Sigmoid colon (tissue), 7 donors: ENCODE data around the gene WASHC3. TPM values are rescaled to one million over a fixed set of nuclear protein-coding genes. Genes with fewer than 3 reads are reported as not detected.

ENCODE experiments used
- DNase-seq: peaks from one replicate; pipeline ENCODE4 v3.0.0-alpha.2; 2019
- H3K27ac ChIP-seq, 4 donors: fragments of 200-600 bp; sonication (generic); one replicate each; pipeline ENCODE4 v1.5.1; 2016 to 2019; ENCODE audit warnings: mild to moderate bottlenecking in 1 of 4
- H3K27me3 ChIP-seq, 3 donors: fragments of 200-600 bp; sonication (generic); one replicate each; pipeline ENCODE4 v1.5.1; 2019; ENCODE audit warnings: mild to moderate bottlenecking in 1 of 3
- H3K36me3 ChIP-seq, 4 donors: fragments of 200-600 bp; sonication (generic); one replicate each; pipeline ENCODE4 v1.5.1; 2016 to 2019
- H3K4me1 ChIP-seq, 4 donors: fragments of 200-600 bp; sonication (generic); one replicate each; pipeline ENCODE4 v1.5.1; 2017 to 2019
- H3K4me3 ChIP-seq, 4 donors: fragments of 200-600 bp; sonication (generic); one replicate each; pipeline ENCODE4 v1.5.1; 2017 to 2019; ENCODE audit warnings: mild to moderate bottlenecking in 2 of 4, moderate library complexity in 1 of 4
- H3K9me3 ChIP-seq, 4 donors: fragments of 200-600 bp in 3 of 4; sonication (generic) in 3 of 4; one replicate each; pipeline versions ENCODE4 v1.5.1 to v1.6.1; 2013 to 2019
- CTCF ChIP-seq, 4 experiments: fragments of 450-650 bp in 3 of 4; fragments of 200-600 bp in 1 of 4; IDR thresholded peaks; one replicate each; pipeline ENCODE4 v1.5.1; 2016 to 2019; ENCODE audit warnings: antibody characterized with exemption in 4 of 4, mild to moderate bottlenecking in 3 of 4, moderate library complexity in 2 of 4
- EP300 ChIP-seq, 4 donors: sonication (generic); formaldehyde crosslinking; IDR thresholded peaks; one replicate each; pipeline ENCODE4 v1.6.1; 2017; ENCODE audit warnings: antibody characterized with exemption in 4 of 4
- POLR2A ChIP-seq, 2 donors: fragments of 450-650 bp; IDR thresholded peaks; one replicate each; pipeline ENCODE4 v1.6.1; 2016; ENCODE audit warnings: antibody characterized with exemption in 2 of 2, mild to moderate bottlenecking in 2 of 2, moderate library complexity in 2 of 2
- POLR2AphosphoS5 ChIP-seq, 4 donors: sonication (generic); formaldehyde crosslinking; IDR thresholded peaks; one replicate each; pipeline ENCODE4 v1.6.1; 2017; ENCODE audit warnings: antibody characterized with exemption in 4 of 4
- WGBS, 2 donors: extraction: QIAGEN DNeasy Blood & Tissue Kit; methylation state at CpG; one replicate each; pipeline ENCODE4 v1.1.7; 2013; 5-methylcytosine and 5-hydroxymethylcytosine counted together
- intact Hi-C: fragments of 100-400 bp; cut with DNase I; formaldehyde crosslinking; loops from one replicate; pipeline ENCODE4 v1.15.1; 2023
- polyA plus RNA-seq, 3 donors: library from polyadenylated mRNA; stranded (reverse); fragments of 200-250 nt; gene quantifications; one replicate each; pipeline ENCODE4 v1.2.3, GENCODE V29; 2013
- total RNA-seq, 4 donors: library from RNA; depleted of rRNA; stranded (reverse); fragments of >200 nt; gene quantifications; one replicate each; pipeline ENCODE4 v1.1.0, GENCODE V29; 2016
- donor health status: healthy with polysubstance abuse.
- donor health status: Bipolar disorder and iron deficiency.
- donor health status: healthy.

The WASHC3 gene
- total and polyA plus RNA-seq, 7 donors = 45.0 to 115 (median 90.0) TPM

DNA sequence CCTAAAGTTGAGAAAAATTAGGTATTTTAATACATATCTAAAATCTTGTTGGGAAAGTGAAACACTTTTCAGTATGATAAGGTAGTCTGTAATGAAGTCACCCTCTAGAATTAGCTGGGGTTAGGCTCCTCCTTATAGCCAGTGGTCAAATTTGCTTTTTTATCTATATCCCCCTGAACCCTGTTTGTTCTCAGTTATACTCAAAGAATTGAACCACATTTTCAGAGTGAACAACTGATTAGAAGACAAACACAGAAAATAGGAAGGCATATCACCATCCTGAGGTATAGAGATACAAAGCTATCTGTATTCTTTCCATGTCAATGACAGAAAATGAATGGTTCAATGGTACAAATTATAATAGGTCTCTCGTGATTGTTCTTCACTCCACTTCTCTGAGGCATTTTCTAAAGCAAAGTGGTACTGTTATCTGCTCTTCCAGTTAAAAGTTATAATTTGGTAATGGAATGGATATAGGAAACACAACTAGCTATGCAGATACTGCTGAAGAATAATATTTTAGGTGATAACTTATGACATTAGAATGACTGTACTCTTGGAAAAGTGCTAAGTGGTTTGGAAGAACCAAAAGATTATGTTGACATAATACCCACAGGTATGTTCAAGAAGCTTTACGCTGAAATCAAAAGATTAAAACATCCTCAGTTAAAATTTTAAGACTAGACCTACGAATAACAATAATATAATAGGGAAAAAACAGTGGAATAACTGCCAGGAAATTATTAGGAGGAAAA, 27.6 kb downstream of the WASHC3 start:
- H3K27ac ChIP-seq = no peak overlapping the region
- H3K27me3 ChIP-seq = no peaks in the 10 kb centered on the region
- H3K4me1 ChIP-seq = no peaks in the 10 kb centered on the region
- intact Hi-C loops = no loop called here
- H3K4me3 ChIP-seq = no peak overlapping the region
- DNase-seq = no peak
- H3K9me3 ChIP-seq = no peaks in the 10 kb centered on the region
- no peak for TF ChIP-seq CTCF (IDR thresholded peaks at IDR 0.05)
- TF ChIP-seq POLR2A (IDR thresholded peaks at IDR 0.05) = no peak
- TF ChIP-seq POLR2AphosphoS5 (IDR thresholded peaks at IDR 0.05) = no peak
- no peak for TF ChIP-seq EP300 (IDR thresholded peaks at IDR 0.05)
- 64 to 66% methylated on average over 3 of the region's 3 CpGs for WGBS, 2 donors
- peaks cover 0 to 65% (median 3%) of the 10 kb centered on the region in 4 donors for H3K36me3 ChIP-seq

GRCh38 chr12:102031852-102032251, 29.9 kb downstream of the WASHC3 start:
- intact Hi-C loops = no loop called here
- Histone ChIP-seq H3K9me3 (no peaks in the 10 kb centered on the region), H3K4me3 (no peak overlapping the region)

DNA sequence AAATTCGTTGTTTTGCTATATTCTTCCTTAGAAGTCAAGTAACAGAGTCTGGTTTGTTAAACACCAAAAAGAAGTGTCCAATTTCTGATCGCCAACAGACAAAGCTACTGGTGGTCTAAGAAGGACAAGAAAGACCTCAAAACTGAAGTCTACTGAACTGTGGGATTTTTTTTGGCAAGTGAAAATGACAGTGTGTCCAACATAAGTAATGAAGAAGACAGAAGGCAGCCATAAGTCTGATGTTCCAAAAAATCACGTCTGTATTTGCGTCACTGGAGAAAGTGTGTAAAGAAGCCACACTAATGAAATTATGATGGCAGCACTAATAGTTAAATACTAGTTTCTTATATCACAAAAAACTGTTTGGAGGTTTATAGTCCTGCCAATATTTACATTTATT, 32.6 kb downstream of the WASHC3 start:
- Histone ChIP-seq H3K4me3 (no peak overlapping the region), H3K36me3 (peaks cover 0 to 18% (median 0%) of the 10 kb centered on the region in 4 donors), H3K27ac (no peak overlapping the region), H3K4me1 (peaks cover 0 to 16% (median 8%) of the 10 kb centered on the region in 4 donors), H3K27me3 (no peaks in the 10 kb centered on the region), H3K9me3 (no peaks in the 10 kb centered on the region)
- TF ChIP-seq POLR2A (IDR thresholded peaks at IDR 0.05) (no peak), CTCF (IDR thresholded peaks at IDR 0.05) (no peak), EP300 (IDR thresholded peaks at IDR 0.05) (no peak), POLR2AphosphoS5 (IDR thresholded peaks at IDR 0.05) (no peak)
- 82 to 90% methylated on average over 4 of the region's 4 CpGs for WGBS, 2 donors
- no peak for DNase-seq
- intact Hi-C loops = no loop called here

More at GRCh38 chr12:102031852-102032251, 29.9 kb downstream of the WASHC3 start:
- H3K27ac ChIP-seq = no peak overlapping the region
- peaks cover 0 to 41% (median 3%) of the 10 kb centered on the region in 4 donors for H3K36me3 ChIP-seq
- no peaks in the 10 kb centered on the region for H3K27me3 ChIP-seq
- TF ChIP-seq EP300 (IDR thresholded peaks at IDR 0.05) (no peak), POLR2AphosphoS5 (IDR thresholded peaks at IDR 0.05) (no peak), CTCF (IDR thresholded peaks at IDR 0.05) (no peak), POLR2A (IDR thresholded peaks at IDR 0.05) (no peak)
- no peak for DNase-seq
- H3K4me1 ChIP-seq = no peaks in the 10 kb centered on the region

GRCh38 chr12:102026728-102027127, 35.1 kb downstream of the WASHC3 start:
- Histone ChIP-seq H3K27ac (peak overlapping the region in 1 of 4 donors; percentile 20), H3K36me3 (no peaks in the 10 kb centered on the region), H3K4me1 (peaks cover 0 to 37% (median 23%) of the 10 kb centered on the region in 4 donors), H3K27me3 (no peaks in the 10 kb centered on the region), H3K4me3 (no peak overlapping the region), H3K9me3 (no peaks in the 10 kb centered on the region)
- intact Hi-C loops = no loop called here
- no peak for TF ChIP-seq CTCF (IDR thresholded peaks at IDR 0.05)
- TF ChIP-seq POLR2A (IDR thresholded peaks at IDR 0.05) = no peak
- no peak for TF ChIP-seq EP300 (IDR thresholded peaks at IDR 0.05)
- TF ChIP-seq POLR2AphosphoS5 (IDR thresholded peaks at IDR 0.05) = no peak
- WGBS, 2 donors = 47 to 74% methylated on average over 1 of the region's 1 CpG
- no peak for DNase-seq
